OCI-LY3 (cell line): Measurements from ENCODE around the gene FOXN1.

Source experiments
- CTCF ChIP-seq: fragments of 200-600, 300-600 bp; sonication (generic); IDR thresholded peaks from 2 replicates; pipeline ENCODE4 v1.5.1; 2014; ENCODE audit warnings: antibody characterized with exemption, low read length, low read depth
- EZH2phosphoT487 ChIP-seq: fragments of 200-600 bp; shearing (Covaris generic); IDR thresholded peaks from 2 replicates; pipeline ENCODE4 v1.6.1; 2018; ENCODE audit warnings: antibody characterized with exemption, mixed run types, low read depth

DNA sequence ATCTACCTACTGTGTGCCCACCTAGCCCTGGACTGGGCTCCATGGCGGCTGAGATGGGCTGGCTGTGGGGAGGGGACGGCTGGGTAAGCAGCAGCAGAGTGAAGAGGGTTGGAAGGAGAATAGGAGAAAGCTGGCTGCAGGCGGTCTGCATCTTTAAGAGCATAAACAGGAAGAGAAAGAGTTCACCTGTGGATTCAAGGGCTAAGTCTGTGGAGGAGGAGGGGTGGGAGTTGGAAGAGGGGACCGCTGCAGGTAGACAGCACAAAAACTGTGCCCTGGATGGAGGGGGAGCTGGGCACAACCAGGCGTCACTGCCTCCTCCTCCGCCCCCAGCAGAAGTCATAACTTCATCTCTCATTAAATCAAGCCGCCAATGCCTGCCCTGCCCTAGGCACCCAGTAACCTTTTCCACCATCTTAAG, 32.0 kb upstream of the FOXN1 start:
- no peak for TF ChIP-seq CTCF
- no peak for TF ChIP-seq EZH2phosphoT487
